Stimulated activated naive CD4-positive, alpha-beta T cell treated with Interleukin-2 at 50 U/mL for 16 hours (primary cell): ENCODE measurements around the gene CALHM6.
"Not testable (repeated sequence)": the region's sequence is repeated elsewhere in the genome, so short reads cannot be mapped to it uniquely, and the experiment has no call there.

ENCODE experiments used
- DNase-seq: peaks from one replicate; lab custom pipeline; 2025; lab: John Stamatoyannopoulos, UW

Gene CALHM6

GRCh38 chr6:116482780-116483179, 21.6 kb downstream of the CALHM6 start:
- no peak for DNase-seq

- DNase-seq, result no peak
Measured at GRCh38 chr6:116483616-116484015, 22.4 kb downstream of the CALHM6 start.

- no peak for DNase-seq
Measured at GRCh38 chr6:116485559-116486184, 24.5 kb downstream of the CALHM6 start.

- DNase-seq, result no peak
Measured at GRCh38 chr6:116491610-116492330, 30.6 kb downstream of the CALHM6 start.

- DNase-seq, result no peak
Measured at GRCh38 chr6:116492331-116493067, 31.3 kb downstream of the CALHM6 start.

- DNase-seq, result not testable (repeated sequence)
Measured at GRCh38 chr6:116495161-116495560, 34.0 kb downstream of the CALHM6 start.

GRCh38 chr6:116497113-116497676, 36.0 kb downstream of the CALHM6 start:
- DNase-seq, result no peak

GRCh38 chr6:116500969-116501433, 39.8 kb downstream of the CALHM6 start:
- DNase-seq, result no peak

GRCh38 chr6:116507324-116507723, 46.1 kb downstream of the CALHM6 start:
- no peak for DNase-seq

- no peak for DNase-seq
Measured at GRCh38 chr6:116508527-116508926, 47.4 kb downstream of the CALHM6 start.

GRCh38 chr6:116511424-116512110, 50.4 kb downstream of the CALHM6 start, which contains the start of gene CALHM5:
TSS of gene CALHM5 (plus strand) at chr6:116511639. CDS start at chr6:116511697, 58 bp downstream.
- no peak for DNase-seq

- DNase-seq, result no peak
Measured at GRCh38 chr6:116512111-116512559, 51.0 kb downstream of the CALHM6 start.

- DNase-seq, result no peak
Measured at GRCh38 chr6:116512734-116513133, 51.6 kb downstream of the CALHM6 start.
